CD4-positive, alpha-beta T cell (primary cell): ENCODE results near the gene KLF15. TPM values are rescaled to one million over a fixed set of nuclear protein-coding genes. Genes with fewer than 3 reads are reported as not detected.

Source experiments
- ATAC-seq: fragments of 200-7000 bp; cut with Tn5 transposase; one replicate; pipeline ENCODE4 v1.10.0; 2022; ENCODE audit warnings: mild to moderate bottlenecking; ENCODE audit not compliant: poor library complexity
- CTCF ChIA-PET: fragments of 350-600 bp; sonication (Branson Sonifier 250); formaldehyde crosslinking; loops from one replicate; lab custom pipeline; 2021; ENCODE audit warnings: antibody characterized with exemption, inconsistent platforms; lab: Charles Lee
- POLR2A ChIA-PET: fragments of 350-600 bp; sonication (Branson Sonifier 250); formaldehyde crosslinking; loops from one replicate; lab custom pipeline; 2021; ENCODE audit warnings: antibody characterized with exemption, inconsistent platforms; lab: Charles Lee
- DNase-seq, 14 experiments: peaks; one replicate each; pipeline ENCODE4 v3.0.0-alpha.2; 2013 to 2020; ENCODE audit warnings: mixed read lengths in 2 of 14
- H3K27ac ChIP-seq, 2 donors: one replicate each; pipeline versions ENCODE4 v1.5.1 to v1.7.0; 2013; ENCODE audit warnings: low read length in 2 of 2, low read depth in 1 of 2, mild to moderate bottlenecking in 1 of 2
- H3K27me3 ChIP-seq, 2 experiments: 1 replicate in 1 of 2; 2 replicates in 1 of 2; pipeline versions ENCODE4 v1.6.1 to v1.7.0; 2013; ENCODE audit warnings: low read length in 2 of 2, control low read depth in 1 of 2, mild to moderate bottlenecking in 1 of 2, moderate library complexity in 1 of 2; ENCODE audit not compliant: insufficient read depth in 2 of 2, control insufficient read depth in 1 of 2
- H3K36me3 ChIP-seq: one replicate; pipeline ENCODE4 v1.6.1; 2013; ENCODE audit warnings: low read length, control low read depth; ENCODE audit not compliant: insufficient read depth
- H3K4me1 ChIP-seq: one replicate; pipeline ENCODE4 v1.6.1; 2013; ENCODE audit warnings: low read length, control low read depth; ENCODE audit not compliant: insufficient read depth
- H3K4me3 ChIP-seq: one replicate; pipeline ENCODE4 v1.5.1; 2013; ENCODE audit warnings: mild to moderate bottlenecking, low read length, moderate library complexity
- H3K9me3 ChIP-seq, 2 experiments: 1 replicate in 1 of 2; 2 replicates in 1 of 2; pipeline versions ENCODE4 v1.6.1 to v1.7.0; 2013; ENCODE audit warnings: low read length in 2 of 2, mild to moderate bottlenecking in 2 of 2, control low read depth in 1 of 2, moderate library complexity in 1 of 2; ENCODE audit not compliant: control insufficient read depth in 1 of 2, insufficient read depth in 1 of 2
- H3K27ac Mint-ChIP-seq: one replicate; pipeline ENCODE4 v1.8.0; 2020; ENCODE audit warnings: mixed read lengths
- H3K27me3 Mint-ChIP-seq: one replicate; pipeline ENCODE4 v1.8.0; 2021; ENCODE audit warnings: mixed read lengths
- H3K36me3 Mint-ChIP-seq: one replicate; pipeline ENCODE4 v1.8.0; 2021; ENCODE audit warnings: low read depth, mixed read lengths
- H3K4me1 Mint-ChIP-seq: one replicate; pipeline ENCODE4 v1.8.0; 2021; ENCODE audit warnings: low read depth, mixed read lengths
- H3K4me3 Mint-ChIP-seq: one replicate; pipeline ENCODE4 v1.8.0; 2020; ENCODE audit warnings: mild to moderate bottlenecking, mixed read lengths
- H3K9me3 Mint-ChIP-seq: one replicate; pipeline ENCODE4 v1.8.0; 2020; ENCODE audit warnings: mixed read lengths
- CTCF ChIP-seq: fragments of 200-600 bp; IDR thresholded peaks from one replicate; pipeline ENCODE4 v1.8.0; 2022; ENCODE audit warnings: antibody characterized with exemption, mild to moderate bottlenecking
- intact Hi-C, 2 experiments: fragments of 100-400 bp; cut with DNase I in 1 of 2; cut with micrococcal nuclease in 1 of 2; formaldehyde crosslinking; loops; one replicate each; pipeline versions ENCODE4 v1.15.1 to v1.9.0; 2023 to 2025; cut with DNase I, micrococcal nuclease
- total RNA-seq, 174 experiments: library from RNA in 2 of 174; stranded (reverse) in 2 of 174; gene quantifications; one replicate each; pipeline ENCODE4 v1.2.3 and lab custom pipeline; 2021 to 2026

The KLF15 gene
- total RNA-seq, 2 experiments from 2014 or later, result 0.30 TPM; not detected in 1

- Histone ChIP-seq H3K4me1 (no peaks in the 10 kb centered on the region), H3K4me3 (no peak overlapping the region), H3K9me3 (peaks cover 0 to 3% of the 10 kb centered on the region in 2 experiments), H3K27me3 (peaks cover 0 to 5% of the 10 kb centered on the region in 2 experiments), H3K36me3 (no peaks in the 10 kb centered on the region), H3K27ac (no peak overlapping the region)
- intact Hi-C loops, result no loop called here
- peak in 2 of 14 experiments; percentile 1 to 7 for DNase-seq
- H3K27me3 Mint-ChIP-seq, result peaks cover 17% of the 10 kb centered on the region
- H3K9me3 Mint-ChIP-seq, result no peaks in the 10 kb centered on the region
- no peaks in the 10 kb centered on the region for H3K36me3 Mint-ChIP-seq
- H3K4me3 Mint-ChIP-seq, result no peak overlapping the region
- TF ChIP-seq CTCF, result no peak
- H3K27ac Mint-ChIP-seq, result no peak overlapping the region
- ChIA-PET CTCF (no interaction called here), POLR2A (no interaction called here)
- no peak for ATAC-seq
- H3K4me1 Mint-ChIP-seq, result no peaks in the 10 kb centered on the region
Observed at GRCh38 chr3:126342211-126342610, 15.0 kb downstream of the KLF15 start.

GRCh38 chr3:126341755-126342150 is 15.5 kb downstream of the KLF15 start:
- ATAC-seq, result no peak
- peak in 2 of 14 experiments; percentile 1 to 16 for DNase-seq
- no peaks in the 10 kb centered on the region for H3K36me3 ChIP-seq
- no peak for TF ChIP-seq CTCF
- Mint-ChIP-seq H3K27ac (no peak overlapping the region), H3K9me3 (no peaks in the 10 kb centered on the region), H3K4me1 (no peaks in the 10 kb centered on the region), H3K4me3 (no peak overlapping the region), H3K27me3 (peaks cover 17% of the 10 kb centered on the region), H3K36me3 (no peaks in the 10 kb centered on the region)
- no peak overlapping the region for H3K4me3 ChIP-seq
- no peak overlapping the region for H3K27ac ChIP-seq
- H3K27me3 ChIP-seq, result peaks cover 0 to 5% of the 10 kb centered on the region in 2 experiments
- no peaks in the 10 kb centered on the region for H3K4me1 ChIP-seq
- ChIA-PET CTCF (no interaction called here), POLR2A (no interaction called here)
- peaks cover 0 to 3% of the 10 kb centered on the region in 2 experiments for H3K9me3 ChIP-seq
- intact Hi-C loops, result no loop called here

GRCh38 chr3:126340943-126341754 is 16.1 kb downstream of the KLF15 start:
- no peak overlapping the region for H3K27ac ChIP-seq
- H3K9me3 ChIP-seq, result peaks cover 0 to 3% of the 10 kb centered on the region in 2 experiments
- Mint-ChIP-seq H3K27ac (no peak overlapping the region), H3K9me3 (no peaks in the 10 kb centered on the region), H3K4me3 (no peak overlapping the region), H3K4me1 (no peaks in the 10 kb centered on the region), H3K36me3 (no peaks in the 10 kb centered on the region), H3K27me3 (peaks cover 17% of the 10 kb centered on the region)
- ATAC-seq (no peak), DNase-seq (peak in 2 of 14 experiments; percentile 1 to 21)
- H3K36me3 ChIP-seq, result no peaks in the 10 kb centered on the region
- peaks cover 0 to 5% of the 10 kb centered on the region in 2 experiments for H3K27me3 ChIP-seq
- TF ChIP-seq CTCF, result no peak
- H3K4me3 ChIP-seq, result no peak overlapping the region
- intact Hi-C loops, result no loop called here
- CTCF ChIA-PET, result no interaction called here
- no peaks in the 10 kb centered on the region for H3K4me1 ChIP-seq
- POLR2A ChIA-PET, result no interaction called here
